ENCODE results near the gene TIMMDC1. TPM values are rescaled to one million over a fixed set of nuclear protein-coding genes. Genes with fewer than 3 reads are reported as not detected.

Gene TIMMDC1
- total and polyA plus RNA-seq, 9 of the 15 experiments (the other 6 are each of a cell fraction or from before 2014, with no cell fraction given) = 62.1 to 226 (median 86.6) TPM

- TF ChIP-seq ZBTB40 (IDR thresholded peaks at IDR 0.05) (peak; percentile 82), ZBTB40 (CRISPR knock-in tag; IDR thresholded peaks at IDR 0.05) (no peak), CTCFL (IDR thresholded peaks at IDR 0.05; ENCODE audit: borderline replicate concordance, insufficient read depth, low read depth, low read length, poor library complexity, severe bottlenecking) (peak; percentile 89), JUNB (CRISPR knock-in tag; conservative IDR thresholded peaks at IDR 0.05) (peak; percentile 80; the same call in 1 of the 2 replicates), ZNF277 (CRISPR knock-in tag; IDR thresholded peaks at IDR 0.05; ENCODE audit: borderline replicate concordance) (no peak), RNF2 (IDR thresholded peaks at IDR 0.05) (peak; percentile 69), E2F1 (CRISPR knock-in tag; IDR thresholded peaks at IDR 0.05) (0 out of 2 replicates have a peak, but pooled peaks have one; percentile 44), CREB3 (tag; conservative IDR thresholded peaks at IDR 0.05; ENCODE audit: low read depth) (no peak), ZNF584 (CRISPR knock-in tag; IDR thresholded peaks at IDR 0.05; ENCODE audit: low read depth) (no peak), ZFP30 (CRISPR knock-in tag; IDR thresholded peaks at IDR 0.05; ENCODE audit: borderline replicate concordance) (no peak)
These were observed 34.9 kb upstream of the TIMMDC1 start, which contains the start of gene TMEM39A (continued) for GRCh38 chr3:119463171-119464169.
